ENCODE data around the gene PI16. TPM values are rescaled to one million over a fixed set of nuclear protein-coding genes. Genes with fewer than 3 reads are reported as not detected.

The PI16 gene
- total and polyA plus RNA-seq, 2 of the 13 experiments (the other 11 are each of a cell fraction or from before 2014, with no cell fraction given) = not detected

DNA sequence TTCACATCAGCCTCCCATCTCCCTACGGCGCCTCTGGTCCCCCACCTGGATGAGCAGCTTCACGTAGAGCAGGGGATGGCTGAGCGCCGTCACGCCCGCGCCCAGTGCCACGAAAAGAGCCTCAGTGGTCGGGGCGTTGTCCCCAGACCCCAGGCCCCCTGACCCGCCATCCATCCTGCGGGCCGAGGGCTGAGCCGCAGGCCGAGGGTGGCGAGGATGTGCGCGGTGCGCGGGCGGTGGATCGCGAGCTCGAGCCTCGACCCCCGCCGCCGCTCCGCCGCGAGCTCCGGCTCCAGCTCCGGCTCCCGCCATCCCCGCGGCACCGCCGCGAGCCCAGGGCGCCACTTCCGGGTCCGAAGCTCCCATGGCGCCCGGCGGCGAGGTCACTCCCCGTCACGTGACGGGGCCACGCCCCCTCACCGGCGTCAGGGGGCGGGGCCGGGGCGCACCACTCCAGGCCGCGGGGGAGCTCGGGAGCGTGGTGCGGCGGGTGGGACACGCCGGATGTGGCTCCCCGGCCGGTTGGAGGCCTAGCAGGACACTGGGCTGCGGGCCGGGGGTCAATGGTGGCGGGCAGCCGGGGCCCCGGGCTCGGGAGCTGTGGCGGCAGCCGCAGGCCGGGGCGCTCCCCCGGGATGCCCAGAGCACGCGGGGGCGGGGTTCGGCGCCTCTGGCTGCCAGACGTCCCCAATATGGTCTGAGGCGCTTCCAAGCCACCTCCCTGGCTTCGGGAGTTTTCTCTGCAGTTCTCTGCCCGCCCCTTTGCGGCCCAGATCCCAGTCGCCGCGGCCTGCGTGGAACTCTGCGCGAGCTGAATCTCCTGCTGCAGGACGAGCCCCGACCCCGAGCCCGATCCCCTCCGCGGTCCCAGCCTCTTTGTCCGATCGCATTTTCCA, 31.5 kb downstream of the PI16 start, which contains the start of gene MTCH1:
TSS of gene MTCH1 (minus strand) at position 389 of the 896 bp plus-strand sequence. CDS start at position 366, 23 bp downstream.
- Histone ChIP-seq H3K27me3 (ENCODE audit: control insufficient read depth in 1 of 2, insufficient read depth in 2 of 2, low read length in 2 of 2) (peaks cover 2 to 15% of the 10 kb centered on the region in 2 experiments; a peak in 3 of 5 replicates), H3K36me3 (replicated peaks in 1 of 2; ENCODE audit: control insufficient read depth in 1 of 2, insufficient read depth in 2 of 2, low read length in 2 of 2) (peaks cover 0 to 6% of the 10 kb centered on the region in 2 experiments; a peak in 2 of 5 replicates), H3K9me3 (ENCODE audit: low read length) (no peaks in the 10 kb centered on the region), H3K4me1 (ENCODE audit: insufficient read depth, low read length) (peaks cover 30% of the 10 kb centered on the region), H3K9ac (ENCODE audit: insufficient read depth, low read depth, low read length) (peak within 1 kb of the TSS; percentile 80), H3K4me3 (replicated peaks in 1 of 3; ENCODE audit: insufficient read depth in 1 of 3, low read depth in 2 of 3, low read length in 3 of 3) (peak within 1 kb of the TSS; percentile 71 to 99 (median 91)), H3K79me2 (ENCODE audit: insufficient read depth, low read length) (peaks cover 50% of the 10 kb centered on the region), H3K27ac (ENCODE audit: extremely low read length, insufficient read depth, low read length) (peak within 1 kb of the TSS; percentile 74), H3K4me2 (ENCODE audit: low read depth, low read length) (peak within 1 kb of the TSS; percentile 95), H4K20me1 (ENCODE audit: insufficient read depth, low read length) (peaks cover 6% of the 10 kb centered on the region), H2AFZ (ENCODE audit: low read length) (peak within 1 kb of the TSS; percentile 36)
- under 1% methylated on average over 55 of the region's 101 CpGs for WGBS (ENCODE audit: low lambda C conversion rate)
- TSS peak; percentile 83 for BruUV-seq (replicated peaks)
- POLR2A ChIA-PET = interaction anchor here (0.5 to 2.2 kb wide), 26 partner anchors 8 to 832 kb away, joined by 3 to 17 read pairs (median 4); partner anchors contain the start of genes PIM1, PPIL1 and SRSF3
- peak; percentile 56 for FAIRE-seq
- DNase-seq (ENCODE audit: low spot score) = peak; percentile 81
- CTCF ChIA-PET (ENCODE audit: low intra/inter-chr PET ratio, low total read pairs) = interaction anchor here (1.2 kb wide), 1 partner anchor 32 kb away, joined by 4 read pairs; no protein-coding TSS in a partner anchor
- intact Hi-C loops (cut with micrococcal nuclease; ENCODE audit: unreplicated experiment) (loop anchor here (1.0 kb wide), 1 partner anchor 101 kb away; the partner anchor contains the start of gene C6orf89), in situ Hi-C loops (cut with HindIII; ENCODE audit: extremely low pct_ligation_motif_present, low pct_unique_long_range_greater_than_20kb) (no loop called here)
- peak; percentile 92 for ATAC-seq
- TF ChIP-seq ZSCAN5A (CRISPR knock-in tag; IDR thresholded peaks at IDR 0.05; ENCODE audit: borderline replicate concordance) (no peak), POLR2G (IDR thresholded peaks at IDR 0.05; ENCODE audit: low read depth, low read length) (peak; percentile 90), JUNB (CRISPR knock-in tag; IDR thresholded peaks at IDR 0.05; ENCODE audit: borderline replicate concordance) (0 out of 2 replicates have a peak, but pooled peaks have one; percentile 62), MIXL1 (CRISPR knock-in tag; IDR thresholded peaks at IDR 0.05) (0 out of 2 replicates have a peak, but pooled peaks have one; percentile 36), FOXP1 (IDR thresholded peaks at IDR 0.05) (no peak), FOXP1 (CRISPR knock-in tag; IDR thresholded peaks at IDR 0.05) (no peak), ZNF574 (CRISPR knock-in tag; IDR thresholded peaks at IDR 0.05) (peak; percentile 85), SATB2 (CRISPR knock-in tag; IDR thresholded peaks at IDR 0.05) (no peak), PHF8 (CRISPR knock-in tag; IDR thresholded peaks at IDR 0.05) (peak; percentile 80), ZBTB3 (CRISPR knock-in tag; IDR thresholded peaks at IDR 0.05; ENCODE audit: borderline replicate concordance, low read depth) (peak; percentile 69; the same call in 1 of the 2 replicates), SRY (CRISPR knock-in tag; IDR thresholded peaks at IDR 0.05) (peak; percentile 57)
- TF ChIP-seq, protein P1, sequence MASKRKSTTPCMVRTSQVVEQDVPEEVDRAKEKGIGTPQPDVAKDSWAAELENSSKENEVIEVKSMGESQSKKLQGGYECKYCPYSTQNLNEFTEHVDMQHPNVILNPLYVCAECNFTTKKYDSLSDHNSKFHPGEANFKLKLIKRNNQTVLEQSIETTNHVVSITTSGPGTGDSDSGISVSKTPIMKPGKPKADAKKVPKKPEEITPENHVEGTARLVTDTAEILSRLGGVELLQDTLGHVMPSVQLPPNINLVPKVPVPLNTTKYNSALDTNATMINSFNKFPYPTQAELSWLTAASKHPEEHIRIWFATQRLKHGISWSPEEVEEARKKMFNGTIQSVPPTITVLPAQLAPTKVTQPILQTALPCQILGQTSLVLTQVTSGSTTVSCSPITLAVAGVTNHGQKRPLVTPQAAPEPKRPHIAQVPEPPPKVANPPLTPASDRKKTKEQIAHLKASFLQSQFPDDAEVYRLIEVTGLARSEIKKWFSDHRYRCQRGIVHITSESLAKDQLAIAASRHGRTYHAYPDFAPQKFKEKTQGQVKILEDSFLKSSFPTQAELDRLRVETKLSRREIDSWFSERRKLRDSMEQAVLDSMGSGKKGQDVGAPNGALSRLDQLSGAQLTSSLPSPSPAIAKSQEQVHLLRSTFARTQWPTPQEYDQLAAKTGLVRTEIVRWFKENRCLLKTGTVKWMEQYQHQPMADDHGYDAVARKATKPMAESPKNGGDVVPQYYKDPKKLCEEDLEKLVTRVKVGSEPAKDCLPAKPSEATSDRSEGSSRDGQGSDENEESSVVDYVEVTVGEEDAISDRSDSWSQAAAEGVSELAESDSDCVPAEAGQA (IDR thresholded peaks at IDR 0.05; ENCODE audit: low read depth) = no peak
- TF ChIP-seq, protein P1 (CRISPR knock-in tag; IDR thresholded peaks at IDR 0.05; ENCODE audit: borderline replicate concordance) = peak; percentile 62; the same call in 1 of the 2 replicates

Data from HepG2 (cell line).